Right lobe of liver (tissue), 4 donors: Measurements from ENCODE around the gene ZNF710.

ENCODE experiments used
- CTCF ChIP-seq, 4 donors: fragments of 200-600 bp in 3 of 4; fragments of 450-650 bp in 1 of 4; IDR thresholded peaks; one replicate each; pipeline versions ENCODE4 v1.5.1 to v1.8.0; 2016 to 2022; ENCODE audit warnings: antibody characterized with exemption in 4 of 4, mild to moderate bottlenecking in 2 of 4
- POLR2A ChIP-seq: fragments of 450-650 bp; IDR thresholded peaks from one replicate; pipeline ENCODE4 v1.6.1; 2017; ENCODE audit warnings: antibody characterized with exemption, mild to moderate bottlenecking
- donor health status: DM: no; HTN: no; CAD: no.
- donor health status: DM: no; HTN: no; CAD: no.
- donor health status: DM: no; HTN: yes; CAD: no.

- TF ChIP-seq CTCF (IDR thresholded peaks at IDR 0.05), result no peak
- TF ChIP-seq POLR2A, result no peak
Observed at GRCh38 chr15:89978914-89979313, 22.2 kb upstream of the ZNF710 start.
